DOHH2 (cell line): ENCODE data around the gene ESRRA.
A peak's percentile ranks its signal among the peaks of the same experiment; 100 is the strongest.

Experiments
- H3F3A ChIP-seq: fragments of 200-600 bp; sonication (generic), shearing (Covaris generic); 2 replicates; pipeline ENCODE4 v1.6.0; 2016; ENCODE audit warnings: antibody characterized with exemption, mild to moderate bottlenecking; ENCODE audit not compliant: control insufficient read depth, insufficient read depth
- H3K27ac ChIP-seq: fragments of 200-600 bp; sonication (generic); 2 replicates; pipeline ENCODE4 v1.5.1; 2014; ENCODE audit warnings: low read depth, mild to moderate bottlenecking, low read length, moderate library complexity
- H3K27me3 ChIP-seq: fragments of 200-600 bp; sonication (generic); 2 replicates; pipeline ENCODE4 v1.6.1; 2014; ENCODE audit warnings: mild to moderate bottlenecking, low read length, mixed read lengths; ENCODE audit not compliant: control insufficient read depth
- H3K36me3 ChIP-seq: fragments of 200-600 bp; sonication (generic); 2 replicates; pipeline ENCODE4 v1.6.1; 2014; ENCODE audit warnings: mild to moderate bottlenecking, low read length, moderate library complexity, mixed read lengths; ENCODE audit not compliant: control insufficient read depth
- H3K4me1 ChIP-seq: fragments of 200-600 bp; sonication (generic); 2 replicates; pipeline ENCODE4 v1.6.1; 2014; ENCODE audit warnings: mild to moderate bottlenecking, low read length, mixed read lengths; ENCODE audit not compliant: control insufficient read depth
- H3K4me2 ChIP-seq: fragments of 200-600 bp; sonication (generic); 2 replicates; pipeline ENCODE4 v1.6.0; 2014; ENCODE audit warnings: mild to moderate bottlenecking, low read length, moderate library complexity
- H3K4me3 ChIP-seq: fragments of 200-600 bp; sonication (generic); 2 replicates; pipeline ENCODE4 v1.5.1; 2014; ENCODE audit warnings: mild to moderate bottlenecking, low read length, mixed read lengths
- H3K79me2 ChIP-seq: fragments of 200-600 bp; sonication (generic); 2 replicates; pipeline ENCODE4 v1.6.1; 2014; ENCODE audit warnings: mild to moderate bottlenecking, low read length, mixed read lengths; ENCODE audit not compliant: control insufficient read depth
- H3K9me2 ChIP-seq: fragments of 200-600 bp; sonication (generic); replicated peaks from 2 replicates; pipeline ENCODE4 v1.6.1; 2014; ENCODE audit warnings: mild to moderate bottlenecking, low read length, mixed read lengths; ENCODE audit not compliant: control insufficient read depth
- H3K9me3 ChIP-seq: fragments of 200-600 bp; sonication (generic); 2 replicates; pipeline ENCODE4 v1.6.1; 2014; ENCODE audit warnings: antibody characterized with exemption, low read length, mixed read lengths; ENCODE audit not compliant: control insufficient read depth, insufficient read depth
- H4K20me1 ChIP-seq: fragments of 200-600 bp; sonication (generic); 2 replicates; pipeline ENCODE4 v1.6.0; 2014; ENCODE audit warnings: low read depth, mild to moderate bottlenecking, antibody characterized with exemption, low read length, moderate library complexity; ENCODE audit not compliant: control insufficient read depth, insufficient read depth
- CTCF ChIP-seq: fragments of 200-600 bp; sonication (generic); IDR thresholded peaks from one replicate; pipeline ENCODE4 v1.5.1; 2014; ENCODE audit warnings: antibody characterized with exemption, mild to moderate bottlenecking, low read depth, low read length; ENCODE audit not compliant: poor library complexity, severe bottlenecking
- EZH2phosphoT487 ChIP-seq: fragments of 200-600 bp; sonication (generic); IDR thresholded peaks from 2 replicates; pipeline ENCODE4 v1.6.1; 2017; ENCODE audit warnings: borderline replicate concordance, mild to moderate bottlenecking, antibody characterized with exemption, low read length, moderate library complexity, mixed read lengths

ESRRA gene

GRCh38 chr11:64304032-64304315 lies 1.4 kb upstream of the ESRRA start:
- H4K20me1 ChIP-seq = no peaks in the 10 kb centered on the region
- no peaks in the 10 kb centered on the region for H3K9me3 ChIP-seq
- H3K27ac ChIP-seq = no peak overlapping the region
- H3K9me2 ChIP-seq = no peaks in the 10 kb centered on the region
- H3K27me3 ChIP-seq = peaks cover 20% of the 10 kb centered on the region
- H3K4me2 ChIP-seq = peak overlapping the region; percentile 89
- H3K4me3 ChIP-seq = peak overlapping the region; percentile 86
- peaks cover 30% of the 10 kb centered on the region for H3K79me2 ChIP-seq
- TF ChIP-seq EZH2phosphoT487 (no peak), CTCF (no peak)
- H3K4me1 ChIP-seq = peaks cover 41% of the 10 kb centered on the region
- H3F3A ChIP-seq = no peaks in the 10 kb centered on the region; the same call in 1 of the 2 replicates
- peaks cover 26% of the 10 kb centered on the region for H3K36me3 ChIP-seq

GRCh38 chr11:64304316-64305072 lies 830 bp upstream of the ESRRA start:
- peak overlapping the region; percentile 88 for H3K27ac ChIP-seq

DNA sequence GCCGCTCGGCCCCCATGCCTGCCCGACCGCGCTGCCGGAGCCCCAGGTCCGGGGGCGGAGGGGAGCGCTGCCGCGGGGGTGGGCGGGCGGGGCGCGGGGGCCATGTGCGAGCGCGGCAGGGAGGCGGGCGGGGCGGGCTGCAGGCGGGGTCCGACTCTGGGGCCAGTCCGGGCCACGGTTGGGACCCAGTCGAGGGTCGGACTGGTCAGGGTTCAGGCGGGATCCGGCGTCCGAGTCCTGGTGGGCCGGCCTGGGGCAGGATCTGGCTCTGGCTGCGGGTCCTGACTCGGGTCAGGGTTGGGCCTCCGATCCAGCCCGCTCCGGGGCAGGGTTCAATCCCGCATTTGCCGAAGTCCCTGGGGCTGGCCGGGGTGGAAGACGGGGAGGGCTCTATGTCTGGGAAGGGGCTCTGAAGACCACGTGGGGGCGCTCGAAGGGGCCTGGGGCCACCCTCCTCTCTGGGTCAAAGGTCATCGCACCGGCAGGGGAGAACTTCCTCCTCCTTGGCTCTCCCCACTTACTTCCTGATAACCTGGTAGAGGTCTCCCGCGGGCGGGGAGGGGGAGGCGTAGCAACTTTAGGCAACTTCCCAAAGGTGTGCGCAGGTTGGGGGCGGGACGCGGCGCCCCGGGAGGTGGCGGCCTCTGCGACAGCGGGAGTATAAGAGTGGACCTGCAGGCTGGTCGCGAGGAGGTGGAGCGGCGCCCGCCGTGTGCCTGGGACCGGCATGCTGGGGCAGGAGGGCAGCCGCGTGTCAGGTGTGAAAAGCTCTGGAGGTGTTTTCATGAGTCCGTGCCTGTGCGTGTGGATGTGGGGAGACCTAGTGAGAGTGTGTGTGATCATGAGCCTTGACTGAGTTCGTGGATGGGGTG lies 603 bp downstream of the ESRRA start:
- Histone ChIP-seq H3K27me3 (peaks cover under 1% of the 10 kb centered on the region), H3K4me2 (peak overlapping the region; percentile 87), H3F3A (no peaks in the 10 kb centered on the region; the same call in 1 of the 2 replicates), H3K36me3 (peaks cover 36% of the 10 kb centered on the region), H3K79me2 (peaks cover 47% of the 10 kb centered on the region), H3K9me2 (no peaks in the 10 kb centered on the region), H3K4me1 (peaks cover 29% of the 10 kb centered on the region), H3K4me3 (peak overlapping the region; percentile 99), H3K9me3 (no peaks in the 10 kb centered on the region), H3K27ac (peak overlapping the region; percentile 63), H4K20me1 (no peaks in the 10 kb centered on the region)
- no peak for TF ChIP-seq EZH2phosphoT487
- TF ChIP-seq CTCF = peak; percentile 71

More at GRCh38 chr11:64304316-64305072, 830 bp upstream of the ESRRA start:
- Histone ChIP-seq H3K9me2 (no peaks in the 10 kb centered on the region), H3K4me1 (peaks cover 41% of the 10 kb centered on the region), H4K20me1 (no peaks in the 10 kb centered on the region), H3K79me2 (peaks cover 35% of the 10 kb centered on the region), H3K4me3 (peak overlapping the region; percentile 86), H3K9me3 (no peaks in the 10 kb centered on the region), H3F3A (no peaks in the 10 kb centered on the region; the same call in 1 of the 2 replicates), H3K4me2 (peak overlapping the region; percentile 89), H3K27me3 (peaks cover 15% of the 10 kb centered on the region), H3K36me3 (peaks cover 29% of the 10 kb centered on the region)
- TF ChIP-seq EZH2phosphoT487 = no peak
- TF ChIP-seq CTCF = peak; percentile 99
